Measurements from ENCODE around the gene RAC2. TPM values are rescaled to one million over a fixed set of nuclear protein-coding genes. Genes with fewer than 3 reads are reported as not detected.

Gene RAC2
- total RNA-seq, 1 donor from 2014 or later, result 11.5 TPM

- no peaks in the 10 kb centered on the region for H3K9me3 ChIP-seq
- TF ChIP-seq CTCF (IDR thresholded peaks at IDR 0.05), result no peak
- H3K4me1 ChIP-seq, result no peaks in the 10 kb centered on the region
- no peaks in the 10 kb centered on the region for H3K27me3 ChIP-seq
- no peak overlapping the region for H3K27ac ChIP-seq
- no peak for DNase-seq (ENCODE audit: low spot score in 2 of 2)
- no peaks in the 10 kb centered on the region for H3K36me3 ChIP-seq
- intact Hi-C loops (cut with DNase I), result no loop called here
- H3K4me3 ChIP-seq, result no peak overlapping the region
These were observed 45.2 kb upstream of the RAC2 start for GRCh38 chr22:37289156-37289735.

- H3K27me3 ChIP-seq, result peaks cover 6% of the 10 kb centered on the region
- no peaks in the 10 kb centered on the region for H3K9me3 ChIP-seq
- no peaks in the 10 kb centered on the region for H3K36me3 ChIP-seq
- no peak overlapping the region for H3K4me3 ChIP-seq
- H3K4me1 ChIP-seq, result no peaks in the 10 kb centered on the region
- no peak for TF ChIP-seq CTCF (IDR thresholded peaks at IDR 0.05)
- intact Hi-C loops (cut with DNase I), result no loop called here
- no peak overlapping the region for H3K27ac ChIP-seq
- no peak for DNase-seq (ENCODE audit: low spot score in 2 of 2)
These were observed 44.5 kb upstream of the RAC2 start for GRCh38 chr22:37288521-37288920.

- H3K4me3 ChIP-seq, result no peak overlapping the region
- no peak overlapping the region for H3K27ac ChIP-seq
- no peaks in the 10 kb centered on the region for H3K9me3 ChIP-seq
- intact Hi-C loops (cut with DNase I), result no loop called here
- TF ChIP-seq CTCF (IDR thresholded peaks at IDR 0.05), result no peak
- no peak for DNase-seq (ENCODE audit: low spot score in 2 of 2)
- H3K4me1 ChIP-seq, result no peaks in the 10 kb centered on the region
- peaks cover 6% of the 10 kb centered on the region for H3K27me3 ChIP-seq
- H3K36me3 ChIP-seq, result no peaks in the 10 kb centered on the region
These were observed 43.5 kb upstream of the RAC2 start for GRCh38 chr22:37287550-37287951.

GRCh38 chr22:37285937-37286336 is 41.9 kb upstream of the RAC2 start:
- intact Hi-C loops (cut with DNase I), result no loop called here

GRCh38 chr22:37284805-37285355 is 40.8 kb upstream of the RAC2 start:
- H3K9me3 ChIP-seq, result no peaks in the 10 kb centered on the region
- H3K36me3 ChIP-seq, result no peaks in the 10 kb centered on the region
- peak overlapping the region in 1 of 2 donors; percentile 38 for H3K27ac ChIP-seq
- H3K4me3 ChIP-seq, result peak overlapping the region in 1 of 2 donors; percentile 55
- no peak for TF ChIP-seq CTCF (IDR thresholded peaks at IDR 0.05)
- H3K27me3 ChIP-seq, result peaks cover 6% of the 10 kb centered on the region
- peak; percentile 48 to 78 for DNase-seq (ENCODE audit: low spot score in 2 of 2)
- intact Hi-C loops (cut with DNase I), result no loop called here
- H3K4me1 ChIP-seq, result no peaks in the 10 kb centered on the region

More at GRCh38 chr22:37285937-37286336, 41.9 kb upstream of the RAC2 start:
- H3K36me3 ChIP-seq, result no peaks in the 10 kb centered on the region
- TF ChIP-seq CTCF (IDR thresholded peaks at IDR 0.05), result no peak
- no peaks in the 10 kb centered on the region for H3K9me3 ChIP-seq
- DNase-seq (ENCODE audit: low spot score in 2 of 2), result no peak
- no peaks in the 10 kb centered on the region for H3K4me1 ChIP-seq
- H3K27ac ChIP-seq, result no peak overlapping the region
- H3K4me3 ChIP-seq, result no peak overlapping the region
- peaks cover 6% of the 10 kb centered on the region for H3K27me3 ChIP-seq
